Measurements from ENCODE around the gene NECTIN1.

Gene NECTIN1

GRCh38 chr11:119754656-119755355 lies 25.8 kb upstream of the NECTIN1 start:
- no peak for DNase-seq

GRCh38 chr11:119754199-119754598 lies 25.2 kb upstream of the NECTIN1 start:
- no peak for DNase-seq

- no peak for DNase-seq
Measured at GRCh38 chr11:119752946-119753345, 23.9 kb upstream of the NECTIN1 start.

GRCh38 chr11:119752345-119752871 lies 23.4 kb upstream of the NECTIN1 start:
- DNase-seq = no peak

GRCh38 chr11:119750056-119750455 lies 21.1 kb upstream of the NECTIN1 start:
- DNase-seq = no peak

GRCh38 chr11:119749006-119749565 lies 20.1 kb upstream of the NECTIN1 start:
- DNase-seq = no peak

GRCh38 chr11:119747868-119748660 lies 19.1 kb upstream of the NECTIN1 start:
- DNase-seq = no peak

GRCh38 chr11:119745776-119746535 lies 17.0 kb upstream of the NECTIN1 start:
- DNase-seq = no peak

- no peak for DNase-seq
Measured at GRCh38 chr11:119745112-119745511, 16.1 kb upstream of the NECTIN1 start.

GRCh38 chr11:119744577-119744976 lies 15.6 kb upstream of the NECTIN1 start:
- DNase-seq = no peak

GRCh38 chr11:119743006-119743405 lies 14.0 kb upstream of the NECTIN1 start:
- DNase-seq = no peak

GRCh38 chr11:119742263-119742861 lies 13.4 kb upstream of the NECTIN1 start:
- no peak for DNase-seq

GRCh38 chr11:119741369-119742262 lies 12.6 kb upstream of the NECTIN1 start:
- DNase-seq = no peak

- no peak for DNase-seq
Measured at GRCh38 chr11:119739975-119740374, 11.0 kb upstream of the NECTIN1 start.

GRCh38 chr11:119739021-119739703 lies 10.2 kb upstream of the NECTIN1 start:
- DNase-seq = no peak

GRCh38 chr11:119738059-119738439 lies 9.0 kb upstream of the NECTIN1 start:
- DNase-seq = no peak

- DNase-seq = no peak
Measured at GRCh38 chr11:119737366-119738058, 8.5 kb upstream of the NECTIN1 start.

GRCh38 chr11:119734788-119735187 lies 5.8 kb upstream of the NECTIN1 start:
- peak in 1 of 2 experiments; percentile 25 for DNase-seq

- no peak for DNase-seq
Measured at GRCh38 chr11:119730789-119731386, 1.9 kb upstream of the NECTIN1 start.

Data from NCI-H446 (cell line).